GM23248 (cell line): ENCODE measurements around the gene NPHP4. TPM values are rescaled to one million over a fixed set of nuclear protein-coding genes. Genes with fewer than 3 reads are reported as not detected.

Source experiments
- DNase-seq: peaks from one replicate; pipeline ENCODE4 v3.0.0-alpha.2; 2015
- H2AFZ ChIP-seq: fragments of 200-600 bp; sonication (generic); 2 replicates; pipeline ENCODE4 v1.6.1; 2016; ENCODE audit warnings: antibody characterized with exemption
- H3F3A ChIP-seq: fragments of 200-600 bp; sonication (generic); 2 replicates; pipeline ENCODE4 v1.6.1; 2016; ENCODE audit warnings: mild to moderate bottlenecking, antibody characterized with exemption, mixed run types; ENCODE audit not compliant: insufficient read depth
- H3K27ac ChIP-seq: fragments of 200-600 bp; sonication (generic); 2 replicates; pipeline ENCODE4 v1.5.1; 2016; ENCODE audit warnings: mild to moderate bottlenecking
- H3K27me3 ChIP-seq: fragments of 200-600 bp; sonication (generic); replicated peaks from 2 replicates; pipeline ENCODE4 v1.6.1; 2016; ENCODE audit warnings: mild to moderate bottlenecking; ENCODE audit not compliant: insufficient read depth
- H3K36me3 ChIP-seq: fragments of 200-600 bp; sonication (generic); 2 replicates; pipeline ENCODE4 v1.6.1; 2016; ENCODE audit warnings: low read depth, mild to moderate bottlenecking
- H3K4me1 ChIP-seq: fragments of 200-600 bp; sonication (generic); 2 replicates; pipeline ENCODE4 v1.6.1; 2016; ENCODE audit warnings: mild to moderate bottlenecking; ENCODE audit not compliant: insufficient read depth
- H3K4me2 ChIP-seq: fragments of 200-600 bp; sonication (generic); one replicate; pipeline ENCODE4 v1.6.1; 2016; ENCODE audit warnings: mild to moderate bottlenecking; ENCODE audit not compliant: unreplicated experiment
- H3K4me3 ChIP-seq: fragments of 200-600 bp; sonication (generic); 2 replicates; pipeline ENCODE4 v1.5.1; 2016; ENCODE audit warnings: mild to moderate bottlenecking
- H3K79me2 ChIP-seq: fragments of 200-600 bp; sonication (generic); 2 replicates; pipeline ENCODE4 v1.6.1; 2016; ENCODE audit warnings: mild to moderate bottlenecking; ENCODE audit not compliant: insufficient read depth
- H3K9ac ChIP-seq: fragments of 200-600 bp; sonication (generic); 2 replicates; pipeline ENCODE4 v1.6.1; 2016; ENCODE audit warnings: mild to moderate bottlenecking
- H3K9me2 ChIP-seq: fragments of 200-600 bp; sonication (generic); 2 replicates; pipeline ENCODE4 v1.6.1; 2016; ENCODE audit warnings: mixed run types, mild to moderate bottlenecking, moderate library complexity; ENCODE audit not compliant: insufficient read depth
- H3K9me3 ChIP-seq: fragments of 200-600 bp; sonication (generic); one replicate; pipeline ENCODE4 v1.6.1; 2017; ENCODE audit warnings: low read depth
- H4K20me1 ChIP-seq: fragments of 200-600 bp; sonication (generic); 2 replicates; pipeline ENCODE4 v1.6.0; 2016; ENCODE audit not compliant: insufficient read depth
- EZH2 ChIP-seq: fragments of 200-600 bp; sonication (generic); IDR thresholded peaks from 2 replicates; pipeline ENCODE4 v1.6.1; 2018; ENCODE audit warnings: antibody characterized with exemption, mild to moderate bottlenecking; ENCODE audit not compliant: insufficient read depth, poor library complexity, severe bottlenecking
- EZH2phosphoT487 ChIP-seq: fragments of 200-600 bp; sonication (generic); IDR thresholded peaks from 2 replicates; pipeline ENCODE4 v1.6.1; 2018; ENCODE audit warnings: antibody characterized with exemption, moderate library complexity, mild to moderate bottlenecking, low read depth; ENCODE audit not compliant: insufficient read depth
- WGBS, 2 experiments: methylation state at CpG; one replicate each; pipeline ENCODE4 v1.1.6; 2015 to 2017; ENCODE audit warnings: low lambda C conversion rate in 2 of 2, low coverage in 1 of 2; ENCODE audit errors: missing lambda C conversion rate in 2 of 2; 5-methylcytosine and 5-hydroxymethylcytosine counted together
- in situ Hi-C: fragments of 300-500 bp; cut with MboI; formaldehyde crosslinking; loops from 2 replicates; pipeline ENCODE4 v1.15.0; 2020
- polyA plus RNA-seq: library from polyadenylated mRNA; unstranded; fragments of >200 nt; fragmentation: Nextera tagmentation; extraction: Ambion mirVana; gene quantifications from 2 replicates; pipeline ENCODE4 v1.2.1, GENCODE V29; 2016
- total RNA-seq: library from RNA; depleted of rRNA; stranded (reverse); fragments of >200 nt; shearing (Covaris generic); gene quantifications from 2 replicates; pipeline ENCODE4 v1.2.3, GENCODE V29; 2014

Gene NPHP4
- total and polyA plus RNA-seq, 2 experiments from 2014 or later = 4.0 to 4.2 TPM

- WGBS, 2 experiments = 92 to 94% methylated on average over 11 of the region's 11 CpGs
- H3F3A ChIP-seq = no peaks in the 10 kb centered on the region
- peaks cover 4% of the 10 kb centered on the region; the same call in 1 of the 2 replicates for H3K4me1 ChIP-seq
These were observed 81.6 kb downstream of the NPHP4 start for GRCh38 chr1:5910666-5911065.

DNA sequence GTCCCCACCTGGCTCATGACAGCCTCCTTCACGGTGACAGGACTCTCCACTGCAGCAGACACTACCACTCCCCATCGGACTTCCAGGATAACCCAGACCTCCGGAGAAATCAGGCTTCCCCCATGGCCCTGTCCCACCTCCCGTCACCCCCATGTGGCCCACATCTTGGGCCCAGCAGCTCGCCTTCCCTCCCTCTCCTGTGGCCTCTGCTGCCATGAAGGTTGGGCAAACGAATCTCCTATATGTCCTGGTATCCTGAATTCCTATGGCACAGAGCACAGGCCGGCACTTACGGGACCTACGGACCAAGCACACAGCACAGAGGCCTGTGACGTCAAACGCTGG lies 82.0 kb downstream of the NPHP4 start:
- 90 to 91% methylated on average over 11 of the region's 11 CpGs for WGBS, 2 experiments
- Histone ChIP-seq H3K79me2 (no peaks in the 10 kb centered on the region), H3K4me3 (no peak overlapping the region), H3K9ac (no peak overlapping the region), H3K27me3 (no peaks in the 10 kb centered on the region), H3F3A (no peaks in the 10 kb centered on the region), H2AFZ (no peak overlapping the region), H3K9me3 (no peaks in the 10 kb centered on the region), H4K20me1 (no peaks in the 10 kb centered on the region), H3K4me2 (no peak overlapping the region), H3K4me1 (peaks cover 4% of the 10 kb centered on the region; the same call in 1 of the 2 replicates), H3K36me3 (no peaks in the 10 kb centered on the region), H3K9me2 (no peaks in the 10 kb centered on the region), H3K27ac (no peak overlapping the region)
- in situ Hi-C loops = loop anchor here (25.0 kb wide), 3 partner anchors 398 to 1998 kb away; partner anchors contain the start of genes AJAP1 and C1orf174
- DNase-seq = no peak
- TF ChIP-seq EZH2phosphoT487 (no peak), EZH2 (no peak)

More at GRCh38 chr1:5910666-5911065, 81.6 kb downstream of the NPHP4 start:
- Histone ChIP-seq H3K9me2 (no peaks in the 10 kb centered on the region), H4K20me1 (no peaks in the 10 kb centered on the region), H3K79me2 (no peaks in the 10 kb centered on the region), H3K27ac (no peak overlapping the region), H3K36me3 (no peaks in the 10 kb centered on the region), H3K27me3 (no peaks in the 10 kb centered on the region), H3K4me3 (no peak overlapping the region), H3K9ac (no peak overlapping the region), H3K4me2 (no peak overlapping the region), H2AFZ (no peak overlapping the region), H3K9me3 (no peaks in the 10 kb centered on the region)
- DNase-seq = no peak
- in situ Hi-C loops = loop anchor here (25.0 kb wide), 3 partner anchors 398 to 1998 kb away; partner anchors contain the start of genes AJAP1 and C1orf174
- TF ChIP-seq EZH2phosphoT487 (no peak), EZH2 (no peak)

- no peaks in the 10 kb centered on the region for H4K20me1 ChIP-seq
- H2AFZ ChIP-seq = no peak overlapping the region
- WGBS, 2 experiments = 96 to 98% methylated on average over 13 to 14 of the region's 14 CpGs
- no peaks in the 10 kb centered on the region for H3K9me2 ChIP-seq
- no peaks in the 10 kb centered on the region for H3K79me2 ChIP-seq
- H3K9ac ChIP-seq = no peak overlapping the region
- TF ChIP-seq EZH2phosphoT487 = no peak
- no peak for TF ChIP-seq EZH2
- no peak overlapping the region for H3K4me3 ChIP-seq
- no peaks in the 10 kb centered on the region for H3K36me3 ChIP-seq
- DNase-seq = no peak
- no peaks in the 10 kb centered on the region for H3K9me3 ChIP-seq
- no peaks in the 10 kb centered on the region for H3K27me3 ChIP-seq
- H3K4me1 ChIP-seq = peaks cover 4% of the 10 kb centered on the region; the same call in 1 of the 2 replicates
- in situ Hi-C loops = loop anchor here (25.0 kb wide), 3 partner anchors 397 to 1997 kb away; partner anchors contain the start of genes AJAP1 and C1orf174
- H3K4me2 ChIP-seq = no peak overlapping the region
- no peaks in the 10 kb centered on the region for H3F3A ChIP-seq
- H3K27ac ChIP-seq = no peak overlapping the region
These were observed 82.5 kb downstream of the NPHP4 start for GRCh38 chr1:5909576-5910275.

- 0 out of 2 replicates have a peak, but pooled peaks cover 3% of the 10 kb centered on the region for H3K36me3 ChIP-seq
- no peaks in the 10 kb centered on the region for H3K27me3 ChIP-seq
- no peaks in the 10 kb centered on the region for H3K9me2 ChIP-seq
- no peaks in the 10 kb centered on the region for H3K79me2 ChIP-seq
- peaks cover 4% of the 10 kb centered on the region; the same call in 1 of the 2 replicates for H3K4me1 ChIP-seq
- no peak overlapping the region for H2AFZ ChIP-seq
- H3K4me2 ChIP-seq = no peak overlapping the region
- no peak overlapping the region for H3K27ac ChIP-seq
- no peak overlapping the region for H3K9ac ChIP-seq
- H3F3A ChIP-seq = no peaks in the 10 kb centered on the region
- no peaks in the 10 kb centered on the region for H3K9me3 ChIP-seq
- H4K20me1 ChIP-seq = no peaks in the 10 kb centered on the region
- no peak for TF ChIP-seq EZH2
- TF ChIP-seq EZH2phosphoT487 = no peak
- DNase-seq = no peak
- in situ Hi-C loops = loop anchor here (25.0 kb wide), 3 partner anchors 396 to 1996 kb away; partner anchors contain the start of genes AJAP1 and C1orf174
- no peak overlapping the region for H3K4me3 ChIP-seq
- WGBS, 2 experiments = 97% methylated on average over 29 to 35 of the region's 35 CpGs
These were observed 83.5 kb downstream of the NPHP4 start for GRCh38 chr1:5908461-5909375.
